Measurements from ENCODE around the gene PDE8A.

Gene PDE8A

DNA sequence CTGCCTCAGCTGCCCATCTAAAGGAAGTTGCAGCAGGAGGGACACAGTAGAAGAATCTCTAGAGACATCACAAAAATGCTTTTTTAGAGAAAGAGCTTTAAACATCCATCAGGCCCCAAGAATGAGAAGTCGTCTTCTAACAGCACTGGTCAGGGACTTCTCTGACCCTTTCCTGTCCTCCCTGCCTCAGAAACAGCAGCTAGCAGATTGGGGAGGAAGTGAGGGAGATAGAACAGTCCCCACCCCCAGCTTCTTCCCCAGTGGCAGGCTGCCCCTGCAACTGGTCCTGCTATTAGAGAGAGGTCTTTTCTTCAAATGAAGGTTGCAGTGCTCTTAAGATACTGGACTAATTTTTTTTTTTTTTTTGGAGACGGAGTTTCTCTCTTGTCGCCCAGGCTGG lies 55.1 kb downstream of the PDE8A start:
- no peak for DNase-seq

DNA sequence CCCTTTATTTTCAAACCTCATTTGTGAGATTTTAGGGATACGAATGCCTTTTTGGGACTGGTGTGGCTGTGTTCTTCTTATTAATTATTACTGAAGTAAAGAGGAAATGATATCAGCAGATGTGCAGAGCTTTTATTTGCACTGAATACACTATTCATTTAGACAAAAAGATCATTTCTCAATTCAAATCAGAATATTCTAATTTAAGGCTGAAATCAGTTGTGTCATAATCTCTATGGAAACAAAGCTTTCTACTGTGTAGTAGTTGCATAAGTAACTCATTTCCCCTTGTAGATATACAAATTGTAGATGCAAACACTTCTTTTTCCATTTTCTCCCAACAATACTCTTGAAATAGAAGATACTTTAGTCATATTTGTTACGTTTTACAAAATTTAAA lies 56.0 kb downstream of the PDE8A start:
- DNase-seq, result no peak

DNA sequence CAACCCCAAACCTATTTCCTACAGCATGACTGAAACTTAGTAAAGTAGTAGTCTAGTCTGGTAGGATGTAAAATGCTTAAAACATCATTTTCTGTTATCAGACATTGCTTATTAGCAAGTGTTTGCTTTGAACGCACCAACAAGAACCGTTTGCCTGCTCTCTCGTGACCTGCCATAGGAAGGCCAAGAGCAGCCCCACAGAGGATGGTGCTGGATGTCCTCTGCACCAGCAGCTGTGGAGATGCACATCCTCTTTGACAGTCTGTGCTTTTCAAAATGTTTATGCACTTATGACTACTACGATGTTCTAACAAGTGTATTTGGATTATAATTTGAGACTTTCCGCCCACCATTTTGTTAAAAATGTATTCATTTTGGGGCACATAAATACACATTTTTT lies 59.6 kb downstream of the PDE8A start:
- no peak for DNase-seq

DNA sequence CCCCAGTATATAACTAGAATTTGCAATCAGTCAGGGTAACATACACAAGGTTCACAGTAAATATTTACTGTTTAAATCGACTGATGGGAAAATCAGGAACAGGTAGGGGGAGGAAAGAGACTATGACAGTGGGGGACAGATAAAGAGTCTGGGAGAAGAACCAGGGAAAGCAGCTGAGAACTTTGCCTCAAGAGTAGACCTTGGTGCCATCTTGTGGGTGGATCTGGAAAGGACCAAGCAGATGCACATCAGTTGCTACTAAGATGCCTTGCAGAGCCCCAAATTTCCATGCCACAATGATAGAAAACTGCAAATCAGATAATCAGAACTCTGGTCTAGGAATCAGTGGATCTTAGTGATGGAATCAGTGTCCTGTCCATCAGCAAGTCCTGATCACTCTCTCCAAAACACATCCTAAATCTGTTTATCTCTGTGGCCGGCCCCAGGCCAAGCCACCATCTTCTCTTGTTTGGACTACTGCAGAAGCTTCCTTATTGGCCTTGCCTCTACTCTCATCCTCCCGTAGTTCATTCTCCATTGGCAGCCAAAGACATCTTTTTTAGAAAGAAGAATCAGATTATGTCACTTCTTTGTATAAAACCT lies 62.7 kb downstream of the PDE8A start:
- DNase-seq, result peak; percentile 29

DNA sequence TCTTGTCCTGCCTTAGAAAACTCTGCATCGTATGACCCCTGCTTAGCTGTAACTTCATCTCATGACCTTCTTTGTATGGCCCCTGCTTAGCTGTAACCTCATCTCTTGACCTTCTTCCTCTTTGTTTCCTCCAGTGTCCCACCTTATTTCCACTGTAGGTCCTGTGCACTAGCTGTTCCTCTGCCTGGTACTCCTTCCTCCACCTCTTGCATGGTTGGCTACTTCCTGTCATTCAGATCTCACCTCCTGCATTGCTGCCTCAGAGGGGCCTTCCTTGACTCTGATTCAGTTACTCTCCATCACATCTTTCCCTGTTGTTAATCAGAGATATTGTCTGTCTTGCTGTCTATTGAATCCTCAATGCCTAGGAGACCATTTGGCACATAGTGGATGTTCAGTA lies 63.2 kb downstream of the PDE8A start:
- no peak for DNase-seq

DNA sequence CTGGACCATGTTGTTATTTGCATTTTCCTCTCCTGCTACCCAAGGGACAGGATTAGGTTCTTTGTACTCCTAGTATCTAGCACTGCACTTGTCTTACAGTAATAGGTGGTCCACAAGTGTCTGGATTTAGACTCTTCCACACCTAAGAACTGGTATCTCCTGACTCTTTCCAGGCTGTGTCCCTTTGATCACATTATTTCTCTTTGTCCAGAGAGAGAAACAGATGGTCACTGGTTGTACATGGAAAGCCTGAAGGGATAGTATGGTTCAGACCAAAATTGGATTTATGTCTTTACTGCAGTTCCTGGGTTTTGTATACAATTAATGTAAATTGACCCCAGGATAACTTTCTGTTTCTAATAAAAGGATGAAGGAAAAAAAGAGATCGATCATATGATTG lies 64.0 kb downstream of the PDE8A start:
- no peak for DNase-seq

DNA sequence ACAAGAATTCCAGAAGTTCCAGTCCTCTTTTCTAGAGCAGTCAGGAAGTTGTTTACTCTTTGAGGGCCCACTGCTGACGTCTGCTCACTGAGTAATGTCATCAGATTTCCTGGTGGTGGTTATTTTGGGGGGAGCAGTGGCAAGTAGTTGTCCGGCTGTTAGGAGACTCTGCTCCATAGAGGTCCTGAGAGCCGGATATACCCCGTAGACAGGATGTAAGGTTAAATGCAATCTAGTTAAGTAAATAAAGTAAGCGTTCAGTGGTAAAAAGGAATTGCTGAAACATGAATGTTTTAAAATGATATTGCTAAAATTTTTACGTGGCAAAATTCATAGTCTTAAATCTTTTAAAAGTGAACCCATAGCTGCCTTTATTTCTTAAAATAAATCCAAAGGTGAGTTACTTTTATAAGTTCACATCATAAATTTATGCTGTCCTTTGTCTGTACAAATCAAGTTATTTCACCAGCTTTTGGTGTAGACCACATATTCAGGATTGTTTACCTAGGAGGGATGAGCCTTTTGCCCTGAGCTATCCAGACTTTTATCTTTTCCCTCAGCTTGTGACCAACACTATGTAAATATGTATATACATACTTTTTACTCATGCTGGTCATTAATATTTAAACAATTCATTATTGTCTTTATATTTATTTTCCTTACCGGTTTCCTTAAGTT lies 65.8 kb downstream of the PDE8A start:
- DNase-seq, result no peak

DNA sequence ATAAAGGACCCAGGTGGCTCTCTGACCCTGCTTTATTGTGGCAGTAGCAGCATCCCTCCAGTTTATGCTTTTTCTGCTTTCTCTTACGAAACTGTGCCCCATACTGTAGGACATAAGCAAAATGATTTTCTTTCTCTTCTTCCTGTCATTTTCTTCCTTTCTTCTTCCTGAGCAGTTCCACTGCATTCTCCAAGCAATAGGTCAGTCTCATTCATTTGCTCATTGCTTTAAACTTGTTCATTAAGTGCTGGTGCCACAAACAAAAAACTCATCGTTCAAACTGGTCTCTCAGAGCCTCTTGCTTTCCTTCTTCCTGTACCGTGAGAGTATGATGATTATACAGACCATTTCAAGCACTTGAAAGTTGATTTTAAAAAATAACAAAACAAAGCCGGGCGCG lies 66.8 kb downstream of the PDE8A start:
- no peak for DNase-seq

DNA sequence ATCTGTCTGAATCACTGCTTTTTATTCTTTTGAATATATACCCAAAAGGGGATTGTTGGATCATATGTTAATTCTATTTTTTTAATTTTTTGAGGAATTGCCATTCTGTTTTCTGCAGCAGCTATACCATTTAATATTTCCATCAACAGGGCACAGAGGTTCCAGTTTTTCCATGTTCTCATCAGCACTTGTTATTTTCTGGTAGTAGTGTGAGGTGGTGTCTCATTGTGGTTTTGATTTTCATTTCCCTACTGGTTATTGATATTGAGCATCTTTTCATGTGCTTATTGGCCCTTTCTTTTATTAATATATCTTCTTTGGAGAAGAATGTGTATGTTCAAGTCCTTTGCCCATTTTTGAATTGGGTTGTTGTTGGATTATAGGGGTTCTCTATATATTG lies 68.1 kb downstream of the PDE8A start:
- DNase-seq, result no peak

DNA sequence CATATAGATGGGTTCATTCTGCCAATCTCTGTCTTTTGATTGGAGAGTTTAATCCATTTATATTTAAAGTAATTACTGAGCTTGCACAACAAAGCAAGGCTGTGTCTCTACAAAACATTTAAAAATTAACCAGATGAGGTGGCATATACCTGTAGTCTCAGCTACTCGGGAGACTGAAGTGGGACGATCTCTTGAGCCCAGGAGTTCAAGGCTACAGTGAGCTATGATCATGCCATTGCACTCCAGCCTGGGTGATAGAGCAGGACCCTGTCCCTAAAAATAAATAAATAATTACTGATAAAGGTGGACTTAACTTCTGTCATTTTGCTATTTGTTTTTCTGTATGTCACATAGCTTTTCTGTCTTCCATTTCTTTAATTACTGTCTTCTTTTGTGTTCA lies 78.1 kb downstream of the PDE8A start:
- no peak for DNase-seq

DNA sequence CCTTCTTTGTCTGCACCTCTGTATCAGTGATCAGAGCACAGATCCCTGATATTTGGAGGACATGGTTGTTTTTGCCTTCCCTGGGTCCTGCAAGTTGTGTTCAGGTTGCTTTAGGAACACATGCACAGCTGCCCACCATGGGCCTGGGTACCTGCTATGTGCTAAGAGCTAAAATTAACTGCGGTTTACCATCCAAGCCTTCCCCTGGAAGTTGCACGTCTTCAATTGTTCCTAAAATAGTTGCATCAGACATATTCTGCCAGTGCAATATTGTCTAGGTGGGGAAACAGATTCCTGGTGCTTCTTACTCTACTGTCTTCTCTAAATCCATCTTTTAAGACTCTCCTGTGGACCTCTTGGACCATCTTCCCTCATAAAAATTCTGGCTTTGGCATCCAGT lies 80.9 kb downstream of the PDE8A start:
- no peak for DNase-seq

DNA sequence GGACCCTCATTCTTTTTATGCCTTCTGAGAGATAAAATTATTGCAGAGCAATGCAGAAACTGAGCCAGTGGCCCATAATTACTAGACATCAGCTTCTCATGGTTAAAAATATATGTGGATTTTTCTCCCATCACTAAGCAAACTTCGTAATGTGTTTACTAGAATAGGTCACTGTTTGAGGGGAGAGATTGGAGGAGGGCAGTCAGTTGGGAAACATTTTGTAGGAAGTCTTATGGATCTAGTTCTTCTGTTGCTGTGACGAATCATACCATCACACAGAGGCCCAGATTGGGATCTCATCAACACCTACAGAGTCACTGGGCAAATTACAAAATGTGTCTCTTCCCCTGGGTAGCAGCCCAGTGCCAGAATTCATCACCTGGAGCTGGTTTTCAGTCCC lies 81.4 kb downstream of the PDE8A start:
- no peak for DNase-seq

DNA sequence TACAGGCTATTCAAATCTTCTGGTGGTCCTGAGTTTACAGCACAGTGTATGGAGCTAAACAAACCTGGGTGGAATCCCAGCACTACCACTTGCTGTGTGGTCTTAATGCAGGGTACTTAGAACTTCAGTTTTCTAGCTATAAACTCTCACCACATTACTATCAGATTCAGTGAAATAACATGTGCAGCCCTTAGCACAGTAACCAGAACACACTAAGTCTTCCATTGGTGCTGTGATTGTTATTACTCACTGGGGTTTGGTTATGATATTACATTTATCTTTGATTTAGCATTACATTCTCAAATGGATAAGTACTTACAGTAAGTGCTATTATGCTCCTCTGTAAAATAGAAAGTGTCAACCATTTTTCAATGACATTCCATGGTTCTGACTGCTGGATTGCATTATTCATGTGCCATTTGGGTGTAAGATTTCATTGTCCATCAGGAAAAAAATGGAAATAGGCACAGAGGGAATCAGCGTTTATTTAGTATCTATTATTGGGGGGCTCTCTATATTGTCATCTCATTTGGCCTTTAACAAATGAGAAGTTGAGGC lies 81.9 kb downstream of the PDE8A start:
- DNase-seq, result no peak

DNA sequence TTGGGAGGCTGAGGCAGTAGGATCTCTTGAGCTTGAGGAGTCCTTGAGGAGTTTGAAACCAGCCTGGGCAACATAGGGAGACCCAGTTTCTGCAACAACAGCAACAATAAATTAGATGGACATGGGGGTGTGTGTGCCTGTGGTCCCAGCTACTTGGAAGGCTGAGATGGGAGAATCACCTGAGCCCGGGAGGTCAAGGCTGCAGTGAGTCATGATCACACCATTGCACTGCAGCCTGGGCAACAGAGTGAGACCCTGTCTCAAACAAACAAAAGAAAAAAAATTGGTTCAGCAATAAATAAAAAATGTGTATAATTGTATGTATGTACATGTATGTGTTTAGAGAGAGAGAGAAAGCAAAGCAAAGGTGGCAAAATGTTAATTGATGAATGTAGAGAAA lies 83.1 kb downstream of the PDE8A start:
- no peak for DNase-seq

DNA sequence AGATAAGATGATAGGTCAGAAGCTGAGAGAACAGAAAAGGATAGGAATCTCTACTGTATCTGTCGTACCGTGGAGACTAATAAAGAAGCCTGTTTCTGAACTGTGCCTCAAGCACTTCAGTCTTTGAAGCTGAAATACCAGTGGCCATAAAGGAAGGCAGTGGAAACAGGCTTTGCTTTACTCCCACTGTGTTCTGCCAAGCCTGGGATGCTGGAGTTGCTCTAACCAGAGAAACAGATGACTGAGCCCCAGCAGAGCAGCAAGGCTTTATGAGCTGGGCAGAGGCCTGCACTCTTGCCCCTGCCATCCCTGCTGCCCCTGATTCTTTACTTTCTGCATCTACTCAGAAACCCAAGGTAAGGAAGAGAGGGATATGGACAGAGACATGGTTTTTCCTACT lies 89.4 kb downstream of the PDE8A start:
- no peak for DNase-seq

DNA sequence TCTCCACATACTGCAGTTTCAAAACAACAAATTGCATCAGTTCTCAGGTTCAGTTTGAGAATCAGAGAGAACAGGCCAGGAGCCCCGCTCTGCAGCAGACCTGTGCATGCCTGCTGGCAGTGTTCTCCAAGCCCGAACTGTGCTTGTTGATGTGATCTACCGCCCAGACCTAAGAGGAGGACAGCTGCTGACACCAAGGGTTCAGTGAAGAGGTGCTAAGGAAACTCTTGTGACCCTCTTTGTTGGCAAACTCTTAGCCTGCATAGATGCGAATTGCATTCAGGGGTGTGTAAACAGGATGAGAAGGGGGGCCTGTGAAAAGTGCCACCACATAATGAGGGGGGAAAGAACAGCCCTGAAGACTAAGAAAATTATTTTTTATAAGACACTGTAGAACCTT lies 89.8 kb downstream of the PDE8A start:
- no peak for DNase-seq

DNA sequence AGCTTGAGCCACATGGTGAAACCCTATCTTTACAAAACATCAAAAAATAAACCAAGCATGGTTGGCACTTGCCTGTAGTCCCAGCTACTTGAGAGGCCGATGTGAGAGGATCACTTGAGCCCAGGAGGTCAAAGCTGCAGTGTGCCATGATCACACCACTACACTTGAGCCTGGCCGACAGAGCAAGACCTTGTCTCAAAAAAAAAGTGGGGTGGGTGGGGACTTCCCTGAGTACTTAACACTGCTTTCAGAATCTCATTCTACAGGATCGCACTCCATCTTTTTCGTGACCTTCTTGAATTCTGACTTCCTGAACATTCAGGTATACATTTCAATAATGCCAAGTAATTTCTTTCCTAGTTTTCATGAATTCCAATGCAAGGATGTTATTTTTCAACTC lies 91.3 kb downstream of the PDE8A start:
- DNase-seq, result no peak

DNA sequence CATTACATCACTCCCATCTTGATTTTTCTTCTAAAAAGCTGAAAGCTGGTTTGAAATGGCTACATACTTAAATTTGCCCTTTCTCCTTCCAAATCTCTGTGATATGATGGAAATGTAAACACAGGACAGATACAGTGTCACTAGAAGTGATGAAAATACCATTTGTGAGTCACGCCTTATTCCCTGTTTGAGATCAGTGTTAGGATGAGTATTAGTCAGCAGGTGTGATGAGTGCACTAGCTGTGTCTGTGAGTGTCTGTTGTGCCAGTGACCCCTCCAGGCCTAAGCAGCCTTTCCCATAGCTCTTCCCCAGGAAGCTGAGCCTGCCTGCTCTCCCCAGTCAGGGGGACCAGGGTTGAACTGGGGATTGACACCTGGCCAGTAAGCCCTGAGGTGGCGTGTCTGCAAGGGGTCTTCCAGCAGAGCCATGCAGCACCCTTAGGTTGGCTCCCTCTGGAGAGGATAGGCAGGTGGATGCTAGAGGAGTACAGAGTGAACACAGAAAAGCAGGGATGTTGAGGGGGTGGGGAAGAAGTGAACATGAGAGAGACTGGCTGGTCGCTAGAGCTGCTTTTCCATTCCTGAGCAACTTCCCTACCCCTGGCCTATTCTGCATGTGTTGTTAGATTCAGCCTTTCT lies 92.0 kb downstream of the PDE8A start:
- no peak for DNase-seq

DNA sequence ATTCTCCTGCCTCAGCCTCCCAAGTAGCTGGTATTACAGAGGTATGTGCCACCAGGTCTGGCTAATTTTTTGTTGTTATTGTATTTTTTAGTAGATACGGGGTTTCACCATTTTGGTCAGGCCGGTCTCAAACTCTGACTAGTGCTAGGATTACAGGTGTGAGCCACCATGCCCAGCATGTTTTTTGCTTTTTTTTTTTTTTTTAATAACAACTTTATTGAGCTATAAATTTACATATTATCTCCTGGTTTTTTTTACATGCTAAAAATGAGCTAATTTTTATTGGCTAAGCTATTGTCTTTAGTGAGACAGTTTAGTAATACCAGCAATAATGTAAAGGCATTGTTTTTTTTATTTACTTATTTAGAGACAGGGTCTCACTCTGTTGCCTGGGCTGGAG lies 105.2 kb downstream of the PDE8A start:
- DNase-seq, result no peak

DNA sequence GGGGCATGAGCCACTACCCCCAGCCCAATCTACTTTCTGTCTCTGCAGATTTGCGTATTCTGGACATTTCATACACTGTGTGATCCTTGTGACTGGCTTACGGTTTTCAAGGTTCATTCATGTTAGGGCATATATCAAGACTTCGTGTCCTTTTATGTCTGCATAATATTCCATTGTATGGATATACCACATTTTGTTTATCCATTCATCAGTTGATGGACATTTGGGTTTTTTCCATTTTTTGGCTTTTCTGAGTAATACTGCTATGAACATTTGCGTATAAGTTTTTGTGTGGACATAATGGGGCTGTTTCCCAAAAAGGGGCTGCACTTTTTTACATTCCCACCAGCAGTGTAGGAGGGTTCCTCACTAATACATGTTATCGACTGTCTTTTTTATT lies 106.6 kb downstream of the PDE8A start:
- no peak for DNase-seq

DNA sequence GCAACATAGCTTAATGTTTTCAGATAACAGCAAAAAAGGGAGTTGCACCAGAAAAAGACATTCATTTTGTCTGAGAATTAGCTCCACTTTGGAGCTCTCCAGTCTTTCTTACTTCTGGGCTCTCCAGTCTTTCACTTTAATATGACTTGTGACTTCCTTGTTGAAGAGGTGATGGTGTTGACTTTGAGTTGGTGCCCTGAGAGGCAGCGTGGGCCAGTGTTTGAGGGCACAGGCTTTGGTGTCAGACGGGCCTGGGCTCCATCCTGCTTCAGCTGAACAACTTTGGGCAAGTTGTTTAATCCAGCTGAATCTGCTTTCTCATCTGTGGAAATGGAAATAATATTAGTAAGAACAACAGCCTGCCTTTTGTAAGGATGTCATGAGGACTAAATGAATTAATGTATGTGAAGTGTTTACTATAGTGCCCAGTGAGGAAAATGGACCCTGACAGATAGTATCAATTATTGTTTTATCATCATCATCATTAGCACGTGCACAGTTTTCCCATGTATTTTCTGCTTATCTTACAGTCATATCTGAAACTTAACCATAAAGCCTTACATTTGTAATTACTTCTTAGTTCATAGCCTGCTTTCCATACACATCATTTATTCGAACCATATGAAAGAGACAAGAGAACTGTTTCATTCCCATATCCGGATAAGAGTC lies 108.4 kb downstream of the PDE8A start:
- DNase-seq, result no peak

DNA sequence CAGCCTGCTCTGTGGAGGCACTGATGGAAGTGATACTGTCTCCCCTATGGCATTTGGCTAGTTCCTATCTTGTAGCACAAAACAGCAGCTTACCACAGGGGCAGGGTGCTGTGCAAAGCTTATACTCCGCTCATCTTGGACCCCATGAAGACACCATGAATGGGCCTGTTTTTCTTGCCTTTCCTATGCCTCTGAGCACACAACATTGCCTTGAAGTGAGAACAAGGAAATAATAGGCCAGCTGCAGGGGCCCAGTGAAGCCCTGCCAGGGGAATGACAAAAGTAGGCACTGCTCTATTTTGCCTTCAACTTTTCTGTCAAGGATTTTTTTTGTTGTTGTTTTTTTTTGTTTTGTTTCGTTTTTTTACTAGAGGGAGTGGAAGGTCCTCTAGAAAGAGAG lies 110.3 kb downstream of the PDE8A start:
- no peak for DNase-seq

DNA sequence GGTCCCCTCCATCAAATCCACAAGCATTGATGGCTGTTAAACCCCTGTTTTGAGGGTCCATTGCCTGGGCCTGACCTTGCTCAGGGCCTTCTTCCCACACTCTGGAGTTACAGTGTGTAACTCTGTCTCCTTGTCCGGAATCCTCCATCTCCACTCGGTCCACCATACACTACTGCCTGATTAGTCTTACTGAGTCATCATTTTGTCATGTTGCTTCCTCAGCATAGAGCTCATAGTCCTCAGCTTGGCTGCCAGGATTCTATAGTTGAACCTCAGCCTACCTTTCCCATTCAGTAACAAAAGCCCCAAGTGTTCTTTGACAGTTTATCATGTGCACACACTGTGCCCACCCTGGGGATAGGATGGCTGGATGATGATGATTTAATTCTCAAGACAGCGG lies 113.0 kb downstream of the PDE8A start:
- DNase-seq, result no peak

DNA sequence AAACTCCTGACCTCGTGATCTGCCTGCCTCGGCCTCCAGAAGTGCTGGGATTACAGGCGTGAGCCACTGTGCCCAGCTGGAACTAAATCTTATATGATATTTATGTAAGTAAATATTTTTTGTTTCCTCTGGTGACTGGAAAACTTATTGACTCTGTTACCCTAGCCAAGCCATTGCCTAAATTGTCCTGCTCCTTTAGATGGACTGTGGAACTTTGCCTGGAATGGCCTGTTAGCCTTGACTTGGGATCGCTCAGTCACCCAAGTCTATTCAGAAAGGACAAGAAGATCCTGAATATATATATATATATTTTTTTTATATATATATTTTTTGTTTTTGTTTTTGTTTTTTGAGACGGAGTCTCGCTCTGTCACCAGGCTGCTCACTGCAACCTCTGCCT lies 113.9 kb downstream of the PDE8A start:
- DNase-seq, result no peak
